Measurements from ENCODE around the gene PCGF3. TPM values are rescaled to one million over a fixed set of nuclear protein-coding genes. Genes with fewer than 3 reads are reported as not detected.
A peak's percentile ranks its signal among the peaks of the same experiment; 100 is the strongest.

PCGF3 gene
- total RNA-seq, 1 experiment from 2014 or later, result 66.3 TPM

GRCh38 chr4:770022-770421, 64.4 kb downstream of the PCGF3 start:
- TSS peak; percentile 1 for BruUV-seq (replicated peaks)
- no peak overlapping the region for H3K4me3 ChIP-seq (replicated peaks in 1 of 2; ENCODE audit: low read depth in 1 of 2, low read length in 2 of 2)
- no peaks in the 10 kb centered on the region; a peak in 1 of 4 replicates for H3K4me1 ChIP-seq (ENCODE audit: control insufficient read depth in 1 of 2, insufficient read depth in 2 of 2, low read length in 2 of 2)
- peaks cover 20 to 25% of the 10 kb centered on the region in 2 experiments for H3K36me3 ChIP-seq (ENCODE audit: control insufficient read depth in 1 of 2, insufficient read depth in 2 of 2, low read length in 2 of 2)
- ChIA-PET POLR2A (no interaction called here), CTCF (no interaction called here), RAD21 (ENCODE audit: low non-redundant PET in 1 of 2, low total read pairs in 2 of 2, uncharacterized antibody in 2 of 2, unreplicated experiment in 2 of 2) (no interaction called here)
- H3K9ac ChIP-seq (ENCODE audit: low read length), result no peak overlapping the region
- no peak overlapping the region for H2AFZ ChIP-seq (ENCODE audit: low read depth, low read length, poor library complexity, severe bottlenecking)
- ATAC-seq, result no peak
- H3K4me2 ChIP-seq (ENCODE audit: low read length), result no peak overlapping the region
- H3K27ac ChIP-seq (ENCODE audit: low read depth, low read length), result no peak overlapping the region
- intact Hi-C loops (cut with micrococcal nuclease), result no loop called here
- no peaks in the 10 kb centered on the region for H3K9me3 ChIP-seq (ENCODE audit: control insufficient read depth in 1 of 2, insufficient read depth in 1 of 2, low read depth in 1 of 2, low read length in 2 of 2)
- H4K20me1 ChIP-seq (ENCODE audit: insufficient read depth), result peaks cover 10% of the 10 kb centered on the region; the same call in 1 of the 2 replicates
- DNase-seq (ENCODE audit: low read depth, low spot score), result no peak
- peaks cover 56% of the 10 kb centered on the region for H3K79me2 ChIP-seq (ENCODE audit: insufficient read depth, low read length)
- H3K9me2 ChIP-seq (ENCODE audit: insufficient read depth), result no peaks in the 10 kb centered on the region
- H3K27me3 ChIP-seq (ENCODE audit: insufficient read depth, low read length), result no peaks in the 10 kb centered on the region
- peak; percentile 23; the same call in 1 of the 2 replicates for TF ChIP-seq POLR2AphosphoS5 (IDR thresholded peaks at IDR 0.05; ENCODE audit: low read depth, low read length)
- no peak for TF ChIP-seq CEBPB (IDR thresholded peaks at IDR 0.05; ENCODE audit: low read depth)

- ChIA-PET CTCF (no interaction called here), RAD21 (ENCODE audit: low non-redundant PET in 1 of 2, low total read pairs in 2 of 2, uncharacterized antibody in 2 of 2, unreplicated experiment in 2 of 2) (no interaction called here), POLR2A (no interaction called here)
- ATAC-seq (no peak), DNase-seq (ENCODE audit: low read depth, low spot score) (no peak)
- intact Hi-C loops (cut with micrococcal nuclease), result no loop called here
- Histone ChIP-seq H3K9me3 (ENCODE audit: control insufficient read depth in 1 of 2, insufficient read depth in 1 of 2, low read depth in 1 of 2, low read length in 2 of 2) (no peaks in the 10 kb centered on the region), H2AFZ (ENCODE audit: low read depth, low read length, poor library complexity, severe bottlenecking) (no peak overlapping the region), H3K79me2 (ENCODE audit: insufficient read depth, low read length) (peaks cover 69% of the 10 kb centered on the region), H3K27me3 (ENCODE audit: insufficient read depth, low read length) (no peaks in the 10 kb centered on the region), H3K4me3 (replicated peaks in 1 of 2; ENCODE audit: low read depth in 1 of 2, low read length in 2 of 2) (no peak overlapping the region), H3K4me2 (ENCODE audit: low read length) (no peak overlapping the region), H3K9ac (ENCODE audit: low read length) (no peak overlapping the region), H3K27ac (ENCODE audit: low read depth, low read length) (no peak overlapping the region), H3K9me2 (ENCODE audit: insufficient read depth) (no peaks in the 10 kb centered on the region), H4K20me1 (ENCODE audit: insufficient read depth) (peaks cover 10% of the 10 kb centered on the region; the same call in 1 of the 2 replicates), H3K36me3 (ENCODE audit: control insufficient read depth in 1 of 2, insufficient read depth in 2 of 2, low read length in 2 of 2) (peaks cover 20 to 31% of the 10 kb centered on the region in 2 experiments), H3K4me1 (ENCODE audit: control insufficient read depth in 1 of 2, insufficient read depth in 2 of 2, low read length in 2 of 2) (no peaks in the 10 kb centered on the region)
- BruUV-seq (replicated peaks), result no TSS peak
- TF ChIP-seq ATF3 (IDR thresholded peaks at IDR 0.05), result no peak
- TF ChIP-seq POLR2A (IDR thresholded peaks at IDR 0.05; ENCODE audit: borderline replicate concordance, extremely low read depth, insufficient read depth, insufficient read length), result no peak
- TF ChIP-seq ZBTB33 (IDR thresholded peaks at IDR 0.05; ENCODE audit: extremely low read depth, insufficient replicate concordance, low read length), result no peak
- TF ChIP-seq EZH2phosphoT487 (IDR thresholded peaks at IDR 0.05; ENCODE audit: borderline replicate concordance), result no peak
- TF ChIP-seq TCF7L2 (IDR thresholded peaks at IDR 0.05; ENCODE audit: borderline replicate concordance, extremely low read depth, insufficient read depth, insufficient read length), result no peak
- TF ChIP-seq JUND (IDR thresholded peaks at IDR 0.05), result no peak
- TF ChIP-seq ELF1 (IDR thresholded peaks at IDR 0.05; ENCODE audit: borderline replicate concordance, low read depth), result no peak
- TF ChIP-seq SIN3A (IDR thresholded peaks at IDR 0.05; ENCODE audit: low read depth), result no peak
- no peak for TF ChIP-seq MAX (IDR thresholded peaks at IDR 0.05)
- TF ChIP-seq ZFX (IDR thresholded peaks at IDR 0.05), result no peak
- no peak for TF ChIP-seq REST (IDR thresholded peaks at IDR 0.05; ENCODE audit: low read depth)
- TF ChIP-seq EGR1 (IDR thresholded peaks at IDR 0.05; ENCODE audit: low read depth), result no peak
- TF ChIP-seq CBX3 (IDR thresholded peaks at IDR 0.05; ENCODE audit: low read depth), result no peak
- no peak for TF ChIP-seq YY1 (IDR thresholded peaks at IDR 0.05; ENCODE audit: extremely low read depth, insufficient replicate concordance, low read depth, low read length)
These were observed 65.8 kb downstream of the PCGF3 start for GRCh38 chr4:771464-771863.
